Stromal cell of bone marrow (primary cell): ENCODE results near the gene COL2A1.
"Not testable (repeated sequence)": the region's sequence is repeated elsewhere in the genome, so short reads cannot be mapped to it uniquely, and the experiment has no call there.

Experiments used
- DNase-seq: peaks from one replicate; pipeline ENCODE4 v3.0.0-alpha.2; 2012; ENCODE audit warnings: low read depth

Gene COL2A1

DNA sequence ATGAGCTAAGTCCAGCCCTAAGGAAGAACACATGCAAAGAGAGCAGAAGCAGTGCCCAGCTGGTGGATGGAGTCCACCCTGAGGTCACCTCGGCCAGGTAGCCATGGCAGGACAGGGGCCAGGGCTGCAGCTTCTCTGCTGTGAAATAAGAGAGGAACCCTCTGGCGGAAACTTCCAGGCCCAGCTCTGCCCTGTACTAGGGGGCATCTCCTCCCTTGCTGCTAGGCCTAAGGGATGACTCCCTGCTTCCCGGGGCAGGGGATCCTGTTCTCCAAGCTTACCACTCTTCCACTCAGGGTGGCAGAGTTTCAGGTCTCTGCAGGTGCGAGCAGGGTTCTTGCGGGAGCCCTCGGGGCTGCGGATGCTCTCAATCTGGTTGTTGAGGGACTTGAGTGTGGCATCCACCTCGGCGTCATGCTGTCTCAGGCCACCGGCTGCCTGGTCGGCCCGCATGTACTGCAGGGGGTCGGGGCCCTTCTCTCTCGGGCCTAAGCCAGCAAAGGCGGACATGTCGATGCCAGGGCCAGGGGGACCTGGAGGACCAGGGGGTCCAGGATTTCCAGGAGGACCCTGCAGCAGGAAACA lies 29.1 kb downstream of the COL2A1 start:
- DNase-seq = no peak

DNA sequence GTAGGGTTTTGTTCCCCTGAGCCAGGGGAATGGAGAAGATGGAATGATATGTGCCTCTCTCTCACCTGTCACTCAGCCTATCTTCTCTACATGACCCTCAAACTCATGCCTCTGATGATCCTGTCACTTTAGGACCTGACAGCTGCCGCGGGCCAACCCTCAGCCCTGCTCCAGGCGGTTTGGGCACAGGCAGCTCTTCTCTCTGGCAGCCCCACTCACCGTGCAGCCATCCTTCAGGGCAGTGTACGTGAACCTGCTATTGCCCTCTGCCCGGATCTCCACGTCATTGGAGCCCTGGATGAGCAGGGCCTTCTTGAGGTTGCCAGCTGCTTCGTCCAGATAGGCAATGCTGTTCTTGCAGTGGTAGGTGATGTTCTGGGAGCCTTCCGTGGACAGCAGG lies 30.4 kb downstream of the COL2A1 start:
- no peak for DNase-seq

DNA sequence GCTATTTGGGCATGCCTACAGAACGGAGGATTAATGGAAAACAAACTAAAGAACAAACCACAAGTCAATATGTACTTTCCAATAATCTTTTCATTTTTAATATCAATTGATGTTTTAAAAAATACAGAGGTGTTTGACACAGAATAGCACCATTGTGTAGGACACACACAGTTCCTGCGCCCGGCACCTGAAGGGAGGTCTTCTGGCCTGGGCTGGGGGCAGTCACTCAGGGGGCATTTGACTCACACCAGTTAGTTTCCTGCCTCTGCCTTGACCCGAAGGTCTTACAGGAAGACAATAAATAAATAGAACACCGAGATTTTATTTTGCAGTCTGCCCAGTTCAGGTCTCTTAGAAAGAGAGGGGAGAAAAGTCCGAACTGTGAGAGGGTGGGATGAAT lies 31.4 kb downstream of the COL2A1 start:
- DNase-seq = no peak

DNA sequence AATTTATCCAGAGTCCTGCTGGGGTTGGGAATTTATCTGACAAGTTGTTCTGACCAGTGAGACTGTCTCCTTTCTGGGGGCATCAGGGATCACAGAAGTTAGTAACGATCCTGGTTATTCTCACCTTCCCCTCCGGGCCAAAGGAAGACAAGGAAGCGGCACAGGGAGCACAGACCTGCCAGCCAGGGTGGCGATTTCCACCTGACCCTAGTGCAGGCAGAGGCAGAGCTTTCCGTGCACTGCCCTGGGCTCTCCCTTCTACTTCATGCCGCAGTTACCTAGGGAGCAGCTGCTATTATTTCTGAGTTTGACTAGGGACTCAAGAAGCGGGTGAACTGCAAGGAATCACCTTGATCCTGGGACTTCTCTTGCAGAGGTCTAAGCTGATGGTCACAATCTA lies 33.4 kb downstream of the COL2A1 start:
- DNase-seq = no peak

DNA sequence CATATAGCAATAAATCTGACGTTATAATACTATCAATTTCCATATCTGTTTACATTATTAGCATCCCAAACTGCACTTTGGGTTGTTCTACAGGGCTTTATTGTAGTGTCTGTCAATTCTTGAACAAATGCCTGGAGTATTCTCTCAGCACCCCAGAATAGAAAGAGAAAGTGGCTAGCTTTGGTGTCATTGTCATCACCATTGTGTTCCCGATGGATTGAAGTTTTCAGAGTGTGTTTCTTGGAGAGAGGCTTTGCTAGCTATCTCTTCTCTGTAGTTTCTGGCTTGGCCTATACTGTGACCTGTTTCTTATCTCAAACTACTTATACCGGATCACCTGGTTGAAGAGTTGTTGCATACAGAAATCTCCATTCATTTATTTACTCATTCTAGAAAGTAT lies 34.4 kb downstream of the COL2A1 start:
- no peak for DNase-seq

DNA sequence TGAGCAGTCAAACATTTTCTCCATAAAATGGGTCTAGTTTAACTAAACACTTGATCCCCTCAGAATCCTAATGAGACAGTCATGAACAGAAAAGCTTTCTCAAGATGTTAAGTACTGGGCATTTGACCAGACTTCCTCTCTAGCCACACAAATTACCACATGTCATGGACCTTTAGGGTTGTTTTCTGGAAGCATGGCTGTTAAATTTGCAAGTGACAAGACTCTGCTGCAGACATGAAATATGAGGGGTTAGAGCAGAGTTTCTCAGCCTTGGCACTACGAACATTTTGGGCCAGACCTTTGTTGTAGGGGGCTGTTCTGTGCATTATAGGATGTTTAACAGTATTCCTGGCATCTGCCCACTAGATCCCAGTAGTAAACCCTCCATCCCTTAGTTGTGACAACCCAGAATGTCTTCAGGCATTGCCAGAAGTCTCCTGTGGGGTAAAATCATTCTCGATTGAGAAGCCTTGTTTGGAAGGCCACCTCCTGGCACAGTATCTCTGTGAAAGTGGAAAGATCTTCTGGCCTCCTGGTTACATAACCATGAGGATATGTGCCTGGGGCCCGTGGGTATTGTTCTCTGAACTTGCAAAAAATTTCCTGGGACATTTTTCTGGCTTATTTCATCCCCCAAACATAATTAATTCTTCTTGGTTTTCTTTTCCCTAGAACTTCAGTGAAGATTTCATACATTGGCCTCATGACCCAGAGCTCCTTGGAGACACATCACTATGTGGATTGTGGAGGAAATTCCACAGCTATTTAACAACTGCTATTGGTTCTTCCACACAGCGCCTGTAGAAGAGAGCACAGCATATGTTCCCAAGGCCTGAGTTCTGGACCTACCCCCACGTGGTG lies 36.6 kb downstream of the COL2A1 start:
- peak; percentile 43 for DNase-seq

DNA sequence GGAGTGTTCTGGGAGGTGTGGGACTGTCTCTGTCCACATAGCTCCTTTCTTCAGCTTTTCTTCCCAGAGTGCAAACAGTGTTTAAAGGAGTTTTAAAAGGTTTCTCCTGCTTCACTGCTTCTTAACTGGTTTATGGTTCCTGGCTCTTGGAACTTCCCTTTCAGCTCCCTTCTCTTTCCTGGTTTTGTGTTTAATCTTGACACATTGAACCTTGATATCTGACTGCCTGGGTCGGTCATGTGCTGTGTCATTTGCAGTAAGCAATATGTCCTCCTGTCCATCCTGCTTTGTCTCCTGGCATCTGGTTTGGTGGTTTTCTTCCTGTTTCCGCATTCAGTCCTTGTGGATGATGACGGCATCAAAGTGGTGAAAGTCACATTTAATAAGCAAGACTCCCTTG lies 38.7 kb downstream of the COL2A1 start:
- no peak for DNase-seq

DNA sequence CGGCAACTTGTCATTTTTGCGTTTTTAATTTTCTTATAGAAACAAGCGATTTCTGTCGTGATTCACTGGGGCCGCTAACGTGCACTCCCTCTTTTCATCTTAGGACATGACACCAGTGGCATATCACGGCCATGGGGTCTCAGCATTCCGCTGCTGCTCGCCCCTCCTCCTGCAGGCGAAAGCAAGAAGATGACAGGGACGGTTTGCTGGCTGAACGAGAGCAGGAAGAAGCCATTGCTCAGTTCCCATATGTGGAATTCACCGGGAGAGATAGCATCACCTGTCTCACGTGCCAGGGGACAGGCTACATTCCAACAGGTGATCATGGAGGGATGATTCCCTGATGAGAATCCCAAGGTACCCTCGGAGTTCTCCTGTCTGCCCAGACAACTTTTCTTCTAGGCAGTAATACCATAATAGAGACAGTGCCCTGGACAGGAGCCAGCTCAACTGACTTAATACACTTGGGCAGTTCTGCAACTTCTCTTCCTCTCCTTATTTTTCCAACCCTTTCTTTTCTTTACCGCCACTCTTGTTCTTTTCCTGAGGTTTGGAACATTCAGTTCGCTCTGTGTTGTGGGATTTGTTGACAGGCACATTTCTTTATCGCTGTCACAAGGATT lies 40.1 kb downstream of the COL2A1 start:
- no peak for DNase-seq

DNA sequence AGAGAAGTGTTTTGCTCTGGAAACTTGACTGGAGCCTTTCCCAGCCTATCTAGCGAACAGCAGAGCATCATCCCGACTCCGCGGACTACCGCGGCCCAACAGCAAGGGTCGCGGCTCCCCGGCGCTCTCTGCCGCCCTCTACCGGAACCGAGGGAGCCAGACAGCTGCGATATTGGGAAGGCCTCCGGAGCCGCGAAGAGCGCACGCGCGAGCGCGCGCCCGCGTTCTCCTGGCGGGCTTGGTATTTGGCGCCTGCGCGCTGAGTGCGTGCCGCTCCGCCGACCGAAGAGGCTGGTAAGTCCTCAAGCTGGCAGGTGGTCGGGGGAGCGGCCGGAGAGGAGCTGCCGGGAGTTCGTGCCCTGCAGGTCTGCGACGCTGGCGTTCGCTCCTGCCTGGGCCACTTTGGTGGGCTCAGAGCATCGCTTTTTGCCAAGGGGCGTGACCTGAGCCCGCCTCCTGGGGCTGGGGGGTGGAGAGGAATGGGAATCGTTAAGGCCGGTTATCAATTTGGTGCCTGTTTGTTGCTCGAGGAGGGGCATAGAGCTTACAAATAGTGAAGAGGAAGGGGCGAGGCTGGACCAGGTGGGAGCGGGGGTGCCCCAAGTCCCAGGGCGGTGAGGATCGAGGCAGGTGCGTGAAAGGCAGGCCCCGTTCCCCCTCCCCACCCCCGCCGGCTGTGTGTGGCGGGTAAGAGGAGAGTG lies 40.8 kb downstream of the COL2A1 start, which contains the start of gene TMEM106C:
Gene TMEM106C, plus strand, starts transcription at position 257 of the 701 bp plus-strand sequence. CDS start 641 bp downstream, outside the sequence.
- peak; percentile 76 for DNase-seq

DNA sequence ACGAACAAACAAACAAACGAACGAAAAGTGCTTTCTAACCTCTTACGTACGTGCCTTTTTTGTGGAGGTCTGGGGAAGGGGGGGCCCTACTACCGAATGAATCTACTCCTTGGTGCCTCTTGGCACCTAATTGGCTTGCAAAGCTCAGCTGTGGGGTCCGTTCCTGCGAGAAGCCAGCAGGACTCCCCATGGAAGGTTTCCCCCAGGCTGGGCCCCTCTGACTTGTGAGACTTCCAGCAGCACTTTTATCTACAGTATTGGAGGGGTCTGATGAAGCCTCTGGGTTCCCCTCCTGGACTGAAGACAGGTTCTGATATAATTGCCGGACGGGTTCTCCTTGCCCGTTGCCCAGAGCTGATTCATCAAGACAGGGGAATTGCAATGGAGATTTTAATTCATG lies 42.1 kb downstream of the COL2A1 start:
- DNase-seq = no peak

DNA sequence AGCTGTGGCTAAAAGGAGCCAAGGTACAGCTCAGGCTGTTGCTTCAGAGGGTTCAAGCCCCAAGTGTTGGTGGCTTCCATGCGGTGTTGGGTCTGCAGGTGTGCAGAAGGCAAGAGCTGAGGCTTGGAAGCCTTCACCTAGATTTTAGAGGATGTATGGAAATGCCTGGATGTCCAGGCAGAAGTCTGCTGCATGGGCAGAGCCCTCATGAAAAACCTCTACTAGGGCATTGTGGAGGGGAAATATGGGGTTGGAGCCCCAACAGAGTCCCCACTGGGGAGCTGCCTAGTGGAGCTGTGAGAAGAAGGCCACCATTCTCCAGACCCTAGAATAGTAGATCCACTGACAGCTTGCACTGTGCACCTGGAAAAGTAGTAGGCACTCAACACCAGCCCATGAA lies 46.6 kb downstream of the COL2A1 start:
- not testable (repeated sequence) for DNase-seq

DNA sequence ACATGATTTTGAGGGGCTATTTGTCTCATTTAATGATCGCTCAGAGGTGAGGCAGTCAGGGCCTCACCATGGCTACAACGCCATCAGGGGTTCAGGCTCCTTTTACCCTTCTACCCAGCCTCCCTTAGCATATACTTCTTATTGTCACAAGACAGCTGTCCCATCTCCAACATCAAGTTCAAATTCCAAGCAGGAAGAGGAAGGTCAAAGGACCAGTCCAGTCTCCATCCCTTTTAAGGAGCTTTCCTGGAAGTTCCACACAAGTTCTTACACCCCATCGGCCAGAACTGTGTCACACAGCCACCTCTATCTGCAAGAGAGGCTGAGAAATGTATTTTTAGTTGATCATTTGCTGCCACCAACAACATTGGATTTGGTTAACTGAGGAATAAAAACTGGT lies 49.2 kb downstream of the COL2A1 start:
- no peak for DNase-seq

DNA sequence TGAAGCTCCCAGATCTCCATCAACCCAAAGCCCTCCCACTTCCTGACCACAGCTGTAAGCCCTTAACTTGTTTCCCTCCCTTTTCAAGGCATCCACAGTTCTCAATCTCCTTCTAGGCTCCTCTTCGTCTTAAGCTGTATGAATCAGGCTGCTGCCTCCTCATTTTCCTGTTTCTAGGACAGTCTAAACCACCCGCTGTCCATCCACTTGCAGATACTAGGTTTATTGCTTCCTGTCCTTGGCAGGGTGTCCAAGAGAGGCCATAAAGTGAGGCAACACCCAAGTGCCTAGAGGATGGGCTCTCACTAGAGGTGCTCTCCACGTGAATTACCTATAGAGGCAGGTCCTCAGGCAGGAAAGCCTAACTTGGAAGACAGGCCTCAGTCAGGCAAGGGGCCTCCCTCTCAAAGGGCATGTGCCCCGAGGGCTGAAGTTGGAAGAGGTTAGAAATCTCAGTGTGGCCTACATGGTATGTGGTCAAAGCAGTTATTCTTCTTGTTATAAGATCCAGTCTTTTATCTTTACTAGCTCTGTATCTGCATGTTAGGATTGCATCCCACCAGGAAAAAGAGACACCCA lies 49.7 kb downstream of the COL2A1 start:
- DNase-seq = no peak

DNA sequence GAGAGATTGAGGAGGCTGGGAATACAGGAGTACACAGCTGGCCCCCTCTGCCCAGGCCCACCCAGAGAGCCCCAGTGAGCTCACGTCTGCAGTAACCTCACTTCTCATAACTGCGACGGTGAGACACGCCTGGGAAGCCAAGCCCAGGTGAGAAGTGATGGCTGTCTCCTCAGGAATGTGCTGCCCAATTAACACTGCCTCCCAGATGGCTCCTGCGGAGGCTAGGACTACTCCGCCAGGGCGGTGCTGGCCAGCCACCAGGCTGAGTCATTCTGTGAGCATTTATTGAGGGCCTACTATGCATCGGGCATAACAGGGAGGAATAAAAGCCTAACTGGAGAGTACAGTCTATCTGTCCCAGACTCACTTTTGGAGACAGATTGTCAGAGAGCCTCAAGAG lies 50.2 kb downstream of the COL2A1 start:
- no peak for DNase-seq

DNA sequence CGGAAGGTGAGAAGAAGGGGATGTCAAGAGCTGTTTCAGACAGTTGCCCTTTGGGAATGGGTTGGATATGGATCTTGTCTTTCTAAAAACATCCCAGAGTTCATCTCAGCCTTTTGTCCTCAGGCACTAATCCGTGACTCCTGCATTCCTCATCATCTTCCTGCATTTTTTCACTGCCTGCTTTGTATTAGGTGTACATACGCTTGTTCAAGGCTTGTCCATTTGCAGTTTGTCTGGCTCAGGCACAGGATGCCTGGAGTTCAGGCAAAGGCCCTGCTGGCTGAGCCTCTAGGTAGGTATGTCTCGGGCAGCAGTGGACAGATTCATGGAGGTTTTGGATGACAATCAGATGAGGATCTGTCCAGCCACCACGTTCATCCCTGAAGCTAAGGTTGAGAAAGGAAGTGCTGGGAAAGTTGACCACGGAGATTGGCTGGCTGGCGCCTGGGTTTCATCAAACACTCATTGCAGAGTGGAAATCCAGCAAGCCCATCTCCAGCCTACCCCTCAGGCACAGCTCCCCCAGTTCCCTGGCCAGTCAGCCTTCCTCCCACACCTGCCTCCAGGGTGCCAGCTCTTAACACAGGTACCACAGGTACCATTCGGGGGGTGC lies 53.3 kb downstream of the COL2A1 start:
- no peak for DNase-seq

DNA sequence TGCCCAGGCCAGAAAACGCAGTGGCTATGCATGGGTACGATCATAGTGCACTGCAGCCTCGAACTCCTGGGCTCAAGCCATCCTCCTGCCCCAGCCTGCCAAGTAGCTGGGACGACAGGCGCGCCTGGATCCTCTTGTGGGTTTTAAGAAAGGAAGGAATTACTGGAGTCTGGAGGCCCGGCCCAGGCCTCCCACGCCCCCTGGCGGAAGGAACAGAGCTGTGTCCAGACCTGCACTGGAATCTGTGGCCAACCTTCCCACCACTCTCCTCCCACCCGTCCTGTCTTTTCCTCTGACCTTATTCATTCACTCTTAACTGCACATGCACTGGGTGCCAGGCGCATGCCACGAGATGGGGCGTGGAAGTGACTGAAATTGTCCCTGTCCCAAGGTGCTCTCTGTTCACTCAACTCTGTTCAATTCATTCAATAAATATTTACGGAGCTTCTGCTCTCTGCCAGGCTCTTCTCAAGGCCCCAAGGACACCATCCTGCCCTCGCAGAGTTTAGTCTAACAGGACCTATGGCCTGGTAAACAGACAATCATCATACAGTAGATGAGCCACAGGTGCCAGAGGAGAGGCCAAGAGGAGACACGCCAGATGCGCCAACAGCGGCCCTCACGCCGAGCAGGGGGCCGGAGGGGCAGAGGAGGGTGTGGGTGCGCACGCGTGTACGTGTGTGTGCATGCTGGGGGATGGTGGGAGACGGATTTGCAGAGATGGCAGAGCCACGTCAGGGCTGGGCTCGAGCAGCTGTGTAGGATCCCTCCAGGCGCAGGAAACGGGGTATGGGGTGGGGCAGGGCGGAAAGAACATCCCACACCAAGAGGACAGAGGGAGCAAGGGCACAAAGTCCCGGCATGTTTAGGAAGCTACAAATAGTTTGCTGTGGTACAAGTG lies 54.6 kb downstream of the COL2A1 start:
- peak; percentile 61 for DNase-seq

DNA sequence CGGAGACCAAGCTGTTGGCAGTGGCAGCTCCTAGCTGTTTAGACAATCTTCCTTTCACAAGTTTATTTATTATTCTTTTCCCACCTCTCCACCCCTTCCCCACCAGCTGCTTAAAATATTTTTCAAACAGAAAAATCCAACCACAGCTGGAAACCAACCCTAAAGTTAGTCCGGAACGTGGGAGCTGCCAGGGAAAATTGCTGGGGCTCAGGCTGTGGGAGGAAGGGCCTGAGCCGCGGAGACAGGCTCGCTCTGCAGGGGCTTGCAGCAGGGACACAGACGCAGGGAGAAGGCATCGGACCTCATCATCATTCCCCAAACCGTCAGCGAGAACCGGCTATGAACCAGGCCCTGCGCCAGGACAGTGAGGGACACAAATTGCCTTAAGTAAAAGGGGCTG lies 56.9 kb downstream of the COL2A1 start:
- DNase-seq = no peak

DNA sequence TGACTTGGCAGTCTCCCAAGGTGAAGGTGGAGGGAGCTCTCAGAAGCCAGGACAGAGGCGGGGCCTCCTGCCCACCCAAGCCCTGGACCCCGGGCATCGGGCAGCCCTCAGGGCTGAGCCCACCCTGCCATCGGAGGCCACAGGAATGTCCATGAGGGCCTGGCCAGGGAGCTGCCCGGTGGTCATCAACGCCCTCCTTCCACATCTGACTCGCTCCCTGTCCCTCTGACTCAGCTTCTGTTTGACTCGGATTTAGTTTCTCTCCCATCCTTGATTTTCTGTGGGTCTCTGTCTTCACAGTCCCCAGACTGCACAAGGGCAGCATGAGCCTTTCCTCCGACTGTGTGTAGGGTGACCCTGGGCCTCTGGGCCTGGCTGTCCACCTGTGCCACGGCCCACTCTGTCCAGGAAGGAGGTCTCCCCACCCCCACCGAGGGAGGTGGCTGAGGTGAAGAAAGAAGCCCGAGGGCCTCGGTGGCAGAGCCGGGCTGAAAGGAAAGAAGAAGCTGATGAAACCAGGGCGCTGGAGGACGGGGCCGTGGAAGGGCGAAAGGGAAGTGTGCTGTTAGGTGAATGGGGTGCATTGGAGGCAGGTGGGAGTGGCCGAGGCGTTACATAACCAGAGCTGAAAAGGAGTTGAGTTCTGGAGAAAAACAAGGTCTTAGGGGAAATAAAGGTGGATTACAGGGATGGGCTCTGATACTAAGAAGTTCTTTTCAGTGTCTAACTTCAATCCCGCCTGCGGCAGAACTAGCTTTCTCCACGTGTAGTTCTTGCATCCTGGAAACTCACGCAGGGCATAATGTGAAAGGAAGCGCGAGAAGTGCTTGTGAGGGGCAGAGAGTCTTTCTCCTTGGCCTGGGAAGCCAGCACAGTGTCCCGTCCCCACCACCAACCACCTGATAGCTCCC lies 57.6 kb downstream of the COL2A1 start:
- peak; percentile 23 for DNase-seq

DNA sequence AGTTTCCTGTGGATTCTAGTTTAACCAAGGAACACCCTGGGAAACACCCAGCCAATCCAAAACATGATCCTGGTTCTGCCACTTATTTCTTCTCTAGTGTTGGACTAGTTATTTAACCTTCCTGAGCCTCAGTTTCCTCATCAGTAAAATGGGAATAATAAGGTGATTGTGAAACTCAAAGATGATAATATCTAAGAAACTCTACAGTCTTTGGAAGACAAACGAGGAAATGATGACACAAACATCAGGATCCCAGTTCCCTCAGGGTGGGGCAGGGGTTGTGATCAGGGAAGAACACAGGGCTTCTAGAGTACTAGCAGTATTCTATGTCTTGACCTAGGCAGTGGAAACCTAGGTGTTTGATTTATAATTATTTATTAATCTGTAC lies 58.9 kb downstream of the COL2A1 start:
- no peak for DNase-seq
